ENCODE measurements around the gene C19orf33.
A peak's percentile ranks its signal among the peaks of the same experiment; 100 is the strongest.
"Not testable (repeated sequence)": the region's sequence is repeated elsewhere in the genome, so short reads cannot be mapped to it uniquely, and the experiment has no call there.

Gene C19orf33

GRCh38 chr19:38303517-38304351 is at the start of gene C19orf33:
Gene C19orf33, plus strand, starts transcription at chr19:38304251. Its CDS starts 11 bp downstream, at chr19:38304262.
- DNase-seq (ENCODE audit: low spot score) = no peak

- DNase-seq (ENCODE audit: low spot score) = no peak
These were observed 48.6 kb upstream of the C19orf33 start for GRCh38 chr19:38255383-38256014.

- DNase-seq (ENCODE audit: low spot score) = not testable (repeated sequence)
These were observed 42.1 kb upstream of the C19orf33 start for GRCh38 chr19:38261942-38262341.

- DNase-seq (ENCODE audit: low spot score) = no peak
These were observed 41.3 kb upstream of the C19orf33 start for GRCh38 chr19:38262585-38263268.

DNA sequence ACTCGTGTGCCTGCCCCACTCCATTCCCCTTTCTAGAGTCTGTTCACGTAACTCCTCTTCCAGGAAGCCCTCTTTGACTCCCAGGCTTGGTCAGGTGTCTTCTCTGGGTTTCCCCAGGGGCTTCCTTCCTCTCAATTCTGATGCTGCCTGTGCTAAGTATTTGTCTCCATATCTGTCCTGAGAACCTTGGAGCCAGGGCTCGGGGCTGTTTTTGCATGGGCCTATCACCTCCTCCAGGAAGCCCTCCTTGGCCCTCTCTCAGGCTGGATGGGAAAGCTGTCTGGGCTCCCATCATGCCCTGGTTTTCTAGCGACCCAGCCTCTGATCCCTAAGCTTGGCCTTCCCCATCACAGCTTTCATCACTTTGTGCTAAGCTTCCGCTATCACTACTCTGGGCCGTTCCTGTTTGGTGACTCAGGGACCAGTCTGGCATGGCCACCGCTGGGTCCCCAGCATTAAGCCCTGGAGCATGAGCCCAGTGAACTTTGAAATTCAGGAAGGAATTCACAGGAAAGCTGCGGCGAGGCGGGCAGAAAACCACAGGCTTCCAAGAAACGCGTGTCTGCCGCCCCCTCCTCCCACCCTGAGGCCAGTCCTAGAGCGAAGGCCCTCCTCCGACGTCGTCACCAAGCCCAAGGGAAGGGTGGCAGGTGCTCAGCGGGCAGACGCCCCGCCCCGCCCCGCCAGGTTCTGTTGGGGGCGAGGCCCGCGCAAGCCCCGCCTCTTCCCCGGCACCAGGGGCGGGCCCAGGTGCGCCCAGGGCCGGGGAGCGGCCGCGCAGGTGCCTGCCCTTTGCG is 40.2 kb upstream of the C19orf33 start:
- DNase-seq (ENCODE audit: low spot score) = peak; percentile 79

GRCh38 chr19:38264486-38265212 is 39.4 kb upstream of the C19orf33 start, which contains the start of gene SPINT2:
Gene SPINT2, plus strand, starts transcription at chr19:38264573. Its CDS starts 320 bp downstream, at chr19:38264893.
- DNase-seq (ENCODE audit: low spot score) = no peak

DNA sequence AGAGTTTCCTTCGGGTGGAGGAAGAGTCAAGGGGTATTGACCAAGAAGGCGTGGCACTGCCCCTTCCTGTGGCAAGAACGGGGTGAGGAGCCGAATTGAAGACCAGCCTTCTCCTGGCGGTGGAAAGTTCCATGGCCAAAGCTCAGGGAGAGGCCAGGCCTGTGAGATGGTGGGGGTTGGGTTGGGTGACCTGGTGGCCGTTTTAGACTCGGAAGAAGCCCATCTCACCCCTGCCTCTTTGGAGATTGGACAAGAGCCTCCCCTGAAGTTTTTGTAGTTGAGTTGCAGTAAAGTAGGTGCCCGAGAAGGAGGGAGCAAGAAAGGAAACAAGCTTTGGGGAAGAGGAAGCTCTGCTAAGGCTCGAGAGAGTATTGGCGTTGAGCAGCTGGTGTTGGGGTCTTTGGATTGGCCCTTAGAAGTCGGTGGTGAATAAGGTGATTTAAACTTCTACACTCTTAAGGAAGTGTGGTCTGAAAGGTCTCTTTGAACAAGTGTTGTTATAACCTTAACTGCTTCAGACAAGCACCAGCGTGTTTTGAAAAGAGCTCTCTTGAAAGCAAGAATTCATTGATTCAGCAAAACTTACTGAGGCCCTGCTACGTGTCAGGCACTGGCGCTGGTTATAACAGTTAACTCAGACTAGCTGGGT is 38.7 kb upstream of the C19orf33 start:
- peak; percentile 64 for DNase-seq (ENCODE audit: low spot score)

DNA sequence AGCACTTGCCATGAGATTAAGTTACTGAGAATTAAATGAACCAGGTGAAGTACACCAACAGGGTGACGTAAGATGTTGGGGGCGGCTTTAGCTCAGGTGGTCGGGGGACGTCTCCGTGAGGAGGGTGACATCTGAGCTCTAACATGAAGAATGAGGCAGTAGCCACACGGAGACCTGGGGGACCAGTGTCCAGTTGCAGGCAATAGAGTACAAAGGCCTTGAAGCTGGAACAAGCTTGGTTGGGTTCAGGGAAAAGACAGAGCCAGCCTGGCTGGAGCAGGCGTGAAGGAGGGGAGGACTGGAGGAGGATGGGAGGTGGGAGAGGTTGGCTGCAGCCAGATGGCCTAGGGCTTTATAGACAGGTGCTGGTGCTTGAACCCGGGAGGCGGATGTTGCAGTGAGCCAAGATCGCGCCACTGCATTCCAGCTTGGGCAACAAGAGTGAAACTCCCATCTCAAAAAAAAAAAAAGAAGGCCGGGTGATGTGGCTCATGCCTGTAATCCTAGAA is 38.1 kb upstream of the C19orf33 start:
- DNase-seq (ENCODE audit: low spot score) = no peak

DNA sequence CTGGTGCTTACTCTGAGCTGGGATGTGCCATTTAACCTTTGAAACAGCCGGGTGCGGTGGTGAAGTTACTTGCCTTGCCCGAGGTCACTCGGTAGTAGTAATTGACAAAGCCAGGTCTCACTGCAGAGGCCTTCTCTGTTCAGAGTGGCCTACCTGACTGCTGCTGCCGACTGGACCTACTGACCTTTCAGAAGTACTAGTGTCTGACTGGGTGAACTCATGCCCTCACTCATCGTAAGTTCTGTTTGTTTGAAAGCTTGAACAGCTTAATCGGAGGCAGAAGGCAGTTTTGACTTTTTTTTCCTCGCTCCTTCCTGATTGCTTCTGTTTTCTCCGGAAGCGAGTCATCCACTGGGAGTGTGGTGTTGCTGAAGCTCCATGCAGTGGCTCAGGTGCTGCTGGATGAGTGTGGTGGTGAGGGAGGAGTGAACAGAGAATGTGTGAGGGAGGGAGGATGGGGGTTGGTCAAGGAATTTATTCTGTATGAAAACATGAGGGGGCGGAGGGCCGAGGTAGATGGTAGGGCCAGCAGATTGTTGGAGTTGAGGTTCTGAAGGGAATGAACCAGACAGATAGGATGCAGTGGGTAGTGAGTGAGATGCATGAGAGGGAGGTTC is 37.0 kb upstream of the C19orf33 start:
- DNase-seq (ENCODE audit: low spot score) = no peak

DNA sequence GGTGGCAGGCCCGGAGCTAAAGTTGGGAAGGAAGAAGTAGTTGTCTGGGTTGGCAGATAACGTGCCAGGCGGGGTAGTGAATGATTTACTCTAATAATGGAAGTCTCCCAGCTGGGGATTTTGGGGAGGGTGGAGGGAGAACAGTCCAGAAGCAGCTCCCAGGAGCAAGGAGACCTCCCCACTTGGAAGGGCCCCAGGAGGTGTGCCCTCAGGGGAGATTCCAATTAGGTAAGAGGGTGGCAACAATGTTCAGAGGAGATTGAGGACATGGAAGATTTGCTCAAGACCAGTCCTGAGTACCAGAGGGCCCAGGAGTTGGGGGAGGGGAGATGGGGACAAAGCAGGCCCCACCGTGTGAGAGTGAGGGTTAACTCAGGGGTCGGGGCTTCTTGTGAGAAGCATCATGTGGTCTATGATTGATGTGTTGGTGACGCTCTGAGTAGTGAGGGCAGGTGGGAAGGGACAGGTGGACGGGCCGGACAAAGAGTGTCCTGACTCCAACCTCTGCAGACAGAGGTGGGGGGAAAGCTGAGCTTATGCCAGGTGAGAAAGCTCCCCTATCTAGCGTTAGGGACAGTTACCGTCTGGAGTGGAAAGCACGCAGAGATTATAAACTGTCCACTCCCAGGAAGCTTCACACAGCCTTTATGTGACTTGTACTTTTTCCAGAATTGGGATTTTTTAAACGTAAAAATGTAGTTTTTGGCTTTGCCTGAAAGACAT is 36.1 kb upstream of the C19orf33 start:
- DNase-seq (ENCODE audit: low spot score) = no peak

- DNase-seq (ENCODE audit: low spot score) = no peak
These were observed 35.5 kb upstream of the C19orf33 start for GRCh38 chr19:38268539-38268938.

GRCh38 chr19:38270587-38271167 is 33.4 kb upstream of the C19orf33 start:
- DNase-seq (ENCODE audit: low spot score) = no peak

DNA sequence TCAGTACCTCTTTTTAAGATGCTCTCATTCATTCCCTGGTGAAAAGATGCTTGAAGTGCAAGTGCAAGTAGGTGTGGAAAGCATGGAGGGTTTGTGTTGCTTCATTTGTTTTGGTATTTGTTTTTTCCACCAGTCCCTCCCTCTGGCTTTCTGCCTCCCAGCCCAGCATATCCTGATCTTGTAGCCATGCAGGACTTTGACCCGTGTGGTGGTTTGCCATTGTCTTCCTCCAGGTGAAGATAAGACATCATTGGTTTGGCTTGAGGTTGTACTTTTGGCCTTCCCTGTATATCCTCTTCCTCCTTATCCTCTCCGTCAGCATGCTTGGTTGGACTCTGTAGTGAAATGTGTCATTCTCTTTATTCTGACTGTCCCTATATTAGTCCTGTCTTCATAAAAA is 30.6 kb upstream of the C19orf33 start:
- DNase-seq (ENCODE audit: low spot score) = no peak

- DNase-seq (ENCODE audit: low spot score) = peak; percentile 54
These were observed 29.3 kb upstream of the C19orf33 start for GRCh38 chr19:38274739-38275138.

DNA sequence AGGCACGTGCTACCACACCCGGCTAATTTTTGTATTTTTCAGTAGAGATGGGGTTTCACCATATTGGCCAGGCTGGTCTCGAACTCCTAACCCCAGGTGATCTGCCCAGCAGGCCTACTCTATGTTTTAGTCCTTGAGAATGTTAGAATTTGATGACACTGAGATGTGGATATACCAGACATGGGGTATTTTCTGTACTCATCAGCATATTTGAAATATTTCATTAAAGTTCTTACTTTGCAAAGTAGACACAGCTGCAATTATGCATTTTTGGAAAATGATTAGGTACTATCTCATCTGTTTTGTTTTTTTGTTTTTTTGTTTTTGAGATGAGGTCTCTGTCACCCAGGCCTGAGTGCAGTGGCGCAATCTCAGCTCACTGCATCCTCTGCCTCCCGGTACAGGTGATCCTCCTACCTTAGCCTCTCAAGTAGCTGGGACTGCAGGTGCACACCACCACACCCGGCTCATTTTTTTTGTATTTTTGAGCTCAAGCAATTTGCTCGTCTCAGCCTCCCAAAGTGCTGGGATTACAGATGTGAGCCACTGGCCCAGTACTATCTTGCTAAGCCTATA is 27.0 kb upstream of the C19orf33 start:
- DNase-seq (ENCODE audit: low spot score) = no peak

DNA sequence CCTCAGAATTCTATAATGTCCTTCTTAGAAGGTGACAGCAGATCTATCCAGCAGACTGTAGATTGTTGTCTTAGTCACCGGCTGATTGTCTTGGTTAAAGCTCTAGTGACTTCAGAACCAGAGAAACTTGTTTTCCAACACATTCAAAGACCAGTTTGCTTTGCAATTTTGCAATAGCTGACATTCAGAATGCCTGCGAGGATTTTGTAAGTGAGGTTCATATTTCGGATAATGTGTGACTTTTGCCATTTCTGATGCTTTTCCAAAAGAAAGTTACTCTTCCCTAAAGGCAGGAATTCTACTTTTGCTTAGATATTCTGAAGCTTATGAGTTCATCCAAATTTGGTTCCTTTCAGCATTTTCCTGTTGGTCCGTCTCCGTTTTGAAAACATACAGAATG is 26.5 kb upstream of the C19orf33 start:
- DNase-seq (ENCODE audit: low spot score) = no peak

DNA sequence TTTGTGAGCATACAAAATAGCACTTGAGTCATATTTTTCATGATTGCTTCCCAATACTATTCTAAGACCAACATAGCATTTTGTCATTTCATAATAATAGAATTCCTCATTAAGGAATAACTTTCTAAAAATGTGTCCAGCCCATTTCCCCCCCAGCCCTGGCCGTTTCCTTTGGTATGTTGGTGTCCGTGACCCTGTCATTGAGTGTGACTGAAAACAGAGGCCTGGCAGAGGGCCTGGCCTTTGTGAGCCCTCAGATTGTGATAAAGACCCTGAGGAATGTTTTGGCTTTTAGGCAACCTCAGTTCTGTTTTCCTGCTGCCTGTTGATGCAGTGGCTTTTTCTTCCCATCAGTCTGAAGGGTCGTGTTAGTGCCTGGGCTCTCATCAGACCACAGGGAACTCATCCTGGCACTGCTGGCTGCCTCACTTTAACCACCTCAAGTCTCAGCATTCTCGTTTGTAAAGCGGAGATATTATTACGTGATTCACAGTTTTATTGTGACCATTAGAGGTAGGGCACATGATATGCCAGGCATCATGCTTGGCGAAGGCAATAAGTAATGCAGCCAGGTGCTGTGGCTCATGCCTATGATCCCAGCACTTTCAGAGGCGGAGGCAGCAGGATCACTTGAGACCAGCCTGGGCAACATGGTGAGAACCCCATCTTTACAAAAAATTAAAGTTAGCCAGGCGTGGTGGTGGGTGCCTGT is 25.9 kb upstream of the C19orf33 start:
- DNase-seq (ENCODE audit: low spot score) = no peak

- no peak for DNase-seq (ENCODE audit: low spot score)
These were observed 25.3 kb upstream of the C19orf33 start for GRCh38 chr19:38278751-38279150.
